Fibroblast of peridontal ligament (primary cell): ENCODE measurements around the gene SMAD5.

Experiments used
- DNase-seq: peaks from one replicate; pipeline ENCODE4 v3.0.0-alpha.2; 2010; ENCODE audit errors: extremely low read depth

The SMAD5 gene

GRCh38 chr5:136114414-136115125, 18.1 kb upstream of the SMAD5 start:
- no peak for DNase-seq

- DNase-seq: no peak
Observed at GRCh38 chr5:136115183-136115865, 17.3 kb upstream of the SMAD5 start.

- no peak for DNase-seq
Observed at GRCh38 chr5:136120529-136120928, 12.1 kb upstream of the SMAD5 start.

- no peak for DNase-seq
Observed at GRCh38 chr5:136123236-136123768, 9.3 kb upstream of the SMAD5 start.

- DNase-seq: no peak
Observed at GRCh38 chr5:136127560-136127959, 5.1 kb upstream of the SMAD5 start.

- no peak for DNase-seq
Observed at GRCh38 chr5:136128481-136128880, 4.2 kb upstream of the SMAD5 start.

GRCh38 chr5:136129445-136129844, 3.2 kb upstream of the SMAD5 start:
- no peak for DNase-seq

GRCh38 chr5:136130581-136130980, 2.1 kb upstream of the SMAD5 start:
- no peak for DNase-seq

- DNase-seq: no peak
Observed at GRCh38 chr5:136132087-136132486, 558 bp upstream of the SMAD5 start.

GRCh38 chr5:136133222-136133921, 727 bp downstream of the SMAD5 start:
- peak; percentile 73 for DNase-seq

- DNase-seq: no peak
Observed at GRCh38 chr5:136133922-136134379, 1.3 kb downstream of the SMAD5 start.

- DNase-seq: no peak
Observed at GRCh38 chr5:136134653-136135052, 2.0 kb downstream of the SMAD5 start.

GRCh38 chr5:136135536-136135935, 2.9 kb downstream of the SMAD5 start:
- DNase-seq: peak; percentile 58

- DNase-seq: no peak
Observed at GRCh38 chr5:136137497-136138220, 5.0 kb downstream of the SMAD5 start.

- no peak for DNase-seq
Observed at GRCh38 chr5:136141561-136141960, 8.9 kb downstream of the SMAD5 start.

GRCh38 chr5:136143312-136143711, 10.7 kb downstream of the SMAD5 start:
- no peak for DNase-seq

GRCh38 chr5:136143763-136144162, 11.1 kb downstream of the SMAD5 start:
- DNase-seq: no peak

GRCh38 chr5:136145030-136145429, 12.4 kb downstream of the SMAD5 start:
- no peak for DNase-seq

GRCh38 chr5:136146201-136146600, 13.6 kb downstream of the SMAD5 start:
- DNase-seq: no peak

- no peak for DNase-seq
Observed at GRCh38 chr5:136147632-136148031, 15.0 kb downstream of the SMAD5 start.

- DNase-seq: no peak
Observed at GRCh38 chr5:136149891-136150290, 17.2 kb downstream of the SMAD5 start.
